Astrocyte of the hippocampus (primary cell): ENCODE measurements around the gene KCNH2.
A peak's percentile ranks its signal among the peaks of the same experiment; 100 is the strongest.
"Not testable (repeated sequence)": the region's sequence is repeated elsewhere in the genome, so short reads cannot be mapped to it uniquely, and the experiment has no call there.

Experiments used
- DNase-seq: peaks from one replicate; pipeline ENCODE4 v3.0.0; 2011; ENCODE audit warnings: low read depth, low spot score

Gene KCNH2

GRCh38 chr7:150978126-150978789, at the start of gene KCNH2:
Gene KCNH2 (minus strand): TSS chr7:150978321. CDS start chr7:150977913, 408 bp downstream.
- DNase-seq = peak; percentile 44

GRCh38 chr7:151027728-151028130, 49.6 kb upstream of the KCNH2 start:
- DNase-seq = not testable (repeated sequence)

GRCh38 chr7:151026771-151027727, 48.9 kb upstream of the KCNH2 start:
- DNase-seq = not testable (repeated sequence)

GRCh38 chr7:151025924-151026671, 48.0 kb upstream of the KCNH2 start:
- no peak for DNase-seq

GRCh38 chr7:151024435-151025056, 46.4 kb upstream of the KCNH2 start, which contains the start of gene ATG9B:
Gene ATG9B (minus strand): TSS chr7:151024494. CDS start chr7:151024423, 71 bp downstream.
- DNase-seq = no peak

GRCh38 chr7:151023232-151023631, 45.1 kb upstream of the KCNH2 start:
- no peak for DNase-seq

- no peak for DNase-seq
Observed at GRCh38 chr7:151020231-151020630, 42.1 kb upstream of the KCNH2 start.

- DNase-seq = no peak
Observed at GRCh38 chr7:151019130-151019447, 41.0 kb upstream of the KCNH2 start.

GRCh38 chr7:151018421-151019129, 40.5 kb upstream of the KCNH2 start:
- peak; percentile 60 for DNase-seq

GRCh38 chr7:151017953-151018420, 39.9 kb upstream of the KCNH2 start:
- DNase-seq = peak; percentile 76

- no peak for DNase-seq
Observed at GRCh38 chr7:151017370-151017952, 39.3 kb upstream of the KCNH2 start.

- DNase-seq = no peak
Observed at GRCh38 chr7:151016942-151017341, 38.8 kb upstream of the KCNH2 start.

GRCh38 chr7:151016505-151016904, 38.4 kb upstream of the KCNH2 start:
- DNase-seq = no peak

- no peak for DNase-seq
Observed at GRCh38 chr7:151015967-151016366, 37.8 kb upstream of the KCNH2 start.

- DNase-seq = no peak
Observed at GRCh38 chr7:151014950-151015349, 36.8 kb upstream of the KCNH2 start.

- DNase-seq = peak; percentile 82
Observed at GRCh38 chr7:151013733-151014497, 35.8 kb upstream of the KCNH2 start.

- no peak for DNase-seq
Observed at GRCh38 chr7:151013356-151013732, 35.2 kb upstream of the KCNH2 start.

- DNase-seq = peak; percentile 62
Observed at GRCh38 chr7:151012911-151013347, 34.8 kb upstream of the KCNH2 start.

- DNase-seq = no peak
Observed at GRCh38 chr7:151012031-151012692, 34.0 kb upstream of the KCNH2 start.
